ENCODE data around the gene TM7SF2.

TM7SF2 gene

DNA sequence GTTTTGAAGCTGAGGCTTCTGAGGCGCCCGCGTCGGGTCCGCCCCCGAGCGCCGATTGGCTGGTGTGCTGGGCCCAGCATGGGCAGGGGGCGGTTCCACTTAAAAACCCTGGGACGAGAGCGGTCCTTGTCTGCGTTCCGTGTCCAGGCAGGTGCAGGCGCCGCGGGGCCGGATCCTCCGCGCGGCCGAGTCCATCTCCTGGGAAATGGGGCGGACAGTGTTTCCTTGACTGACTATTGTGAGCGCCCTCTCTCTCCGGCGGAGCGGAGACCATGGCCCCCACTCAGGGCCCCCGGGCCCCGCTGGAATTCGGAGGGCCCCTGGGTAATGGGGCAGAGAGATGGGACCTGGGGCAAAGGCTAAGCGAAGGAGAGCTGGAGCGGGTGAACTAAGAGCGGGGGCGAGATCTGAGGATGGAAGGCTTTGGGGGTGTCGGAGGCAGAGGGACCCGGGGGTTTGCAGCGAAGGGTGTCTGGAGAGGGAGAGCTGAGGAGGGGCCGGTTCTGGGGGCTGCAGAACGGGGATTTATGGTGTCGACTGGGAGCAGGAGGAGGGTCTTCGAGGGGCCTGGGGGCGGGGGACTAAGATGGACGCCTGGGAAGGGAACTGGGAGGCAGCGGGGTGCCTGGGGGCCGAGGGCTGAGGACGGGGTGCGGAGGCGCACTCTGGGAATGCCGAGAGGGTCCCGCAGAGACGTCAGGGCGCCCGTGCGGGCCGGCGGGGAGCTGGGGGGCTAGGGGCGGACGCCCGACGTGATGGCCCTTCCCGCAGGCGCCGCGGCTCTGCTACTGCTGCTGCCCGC is at the start of gene TM7SF2:
Gene TM7SF2, plus strand, starts transcription at position 129 of the 802 bp plus-strand sequence. Its CDS starts 144 bp downstream, at position 273.
- peak; percentile 75 to 88 for DNase-seq (ENCODE audit: low read depth in 2 of 2)

GRCh38 chr11:65063532-65063931 is 48.1 kb upstream of the TM7SF2 start:
- no peak for DNase-seq (ENCODE audit: low read depth in 2 of 2)

DNA sequence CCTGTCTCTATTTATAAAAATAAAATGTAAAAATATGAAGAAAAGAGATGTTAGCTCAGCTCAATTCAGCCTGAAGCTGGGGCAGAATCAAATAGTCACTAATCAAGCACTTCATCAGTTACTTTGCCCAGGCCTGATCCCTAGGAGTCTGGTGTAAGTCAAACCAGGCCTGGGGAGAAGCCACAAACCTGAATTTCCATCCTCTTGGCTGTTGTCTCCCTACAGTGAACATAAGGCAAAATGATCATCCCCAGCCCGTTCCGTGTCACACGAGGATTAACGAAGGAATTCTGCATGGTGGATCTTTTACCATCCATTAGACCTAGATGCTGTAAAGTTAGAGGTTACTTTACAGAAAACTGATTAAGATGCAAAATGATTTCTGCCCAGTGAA is 46.8 kb upstream of the TM7SF2 start:
- DNase-seq (ENCODE audit: low read depth in 2 of 2): no peak

- DNase-seq (ENCODE audit: low read depth in 2 of 2): no peak
Observed at GRCh38 chr11:65065851-65066250, 45.8 kb upstream of the TM7SF2 start.

DNA sequence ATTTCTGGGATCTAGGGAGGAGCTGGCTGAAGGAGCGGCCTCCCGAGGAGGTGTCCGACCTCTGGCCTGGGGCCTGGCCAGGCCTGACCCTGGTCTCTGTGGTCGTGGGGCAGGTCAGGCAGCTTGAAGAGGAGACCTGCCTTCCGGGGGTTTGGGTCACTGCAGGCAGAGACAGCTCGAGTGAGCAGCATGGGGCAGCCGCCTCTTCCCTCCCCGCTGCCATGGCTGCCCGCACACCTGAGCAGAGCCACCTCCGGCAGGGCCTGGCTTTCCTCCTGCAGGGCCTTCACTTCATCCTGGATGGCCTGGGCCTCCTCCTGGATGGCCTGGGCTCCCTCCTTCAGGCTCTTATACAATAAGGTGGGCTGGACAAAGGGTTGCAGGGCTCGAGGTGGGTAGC is 45.4 kb upstream of the TM7SF2 start:
- DNase-seq (ENCODE audit: low read depth in 2 of 2): no peak

DNA sequence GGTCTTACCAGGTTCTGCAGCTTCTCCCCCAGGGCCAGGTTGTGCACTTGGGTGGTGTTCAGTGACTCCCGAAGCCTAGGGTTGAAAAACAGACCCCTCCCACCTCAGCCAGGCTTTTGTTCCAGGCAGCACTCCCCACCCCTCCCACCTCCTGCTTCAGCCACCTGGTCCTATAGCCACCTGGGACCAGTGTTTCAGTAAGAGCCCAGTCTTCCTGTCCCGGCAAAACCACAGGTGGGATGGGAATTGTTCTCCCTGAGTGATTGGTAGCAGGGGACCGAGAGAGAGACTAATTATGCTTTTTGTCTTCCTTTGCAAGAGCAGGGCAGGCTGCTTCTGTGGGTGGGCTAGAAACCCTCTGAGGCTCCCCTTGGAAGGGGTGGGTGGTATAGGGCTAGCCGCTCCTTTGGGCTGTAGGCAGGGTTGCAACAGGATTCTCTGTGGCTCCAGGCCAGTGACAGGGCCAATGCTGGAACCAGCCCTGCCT is 44.8 kb upstream of the TM7SF2 start:
- DNase-seq (ENCODE audit: low read depth in 2 of 2): no peak

DNA sequence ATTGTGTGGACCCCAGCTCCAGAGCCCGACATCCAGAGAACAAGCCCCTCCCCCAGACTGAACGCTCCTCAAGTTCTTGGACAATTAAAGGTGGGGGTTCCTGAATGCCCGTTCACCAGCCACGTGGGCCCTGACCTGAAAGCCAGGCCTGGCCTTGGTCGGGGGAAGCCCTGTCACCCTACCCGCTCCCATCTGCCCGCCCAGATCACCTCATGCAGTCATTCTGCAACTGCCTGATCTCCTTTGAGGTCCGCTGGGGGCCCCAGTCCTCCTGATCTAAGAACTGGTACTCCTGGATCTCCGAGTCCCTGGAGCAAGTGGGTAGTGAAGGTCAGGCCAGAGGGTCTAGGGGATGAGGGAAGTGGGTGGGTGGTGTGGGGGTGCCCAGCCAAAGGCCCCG is 44.2 kb upstream of the TM7SF2 start:
- no peak for DNase-seq (ENCODE audit: low read depth in 2 of 2)

- no peak for DNase-seq (ENCODE audit: low read depth in 2 of 2)
Observed at GRCh38 chr11:65069217-65069616, 42.5 kb upstream of the TM7SF2 start.

DNA sequence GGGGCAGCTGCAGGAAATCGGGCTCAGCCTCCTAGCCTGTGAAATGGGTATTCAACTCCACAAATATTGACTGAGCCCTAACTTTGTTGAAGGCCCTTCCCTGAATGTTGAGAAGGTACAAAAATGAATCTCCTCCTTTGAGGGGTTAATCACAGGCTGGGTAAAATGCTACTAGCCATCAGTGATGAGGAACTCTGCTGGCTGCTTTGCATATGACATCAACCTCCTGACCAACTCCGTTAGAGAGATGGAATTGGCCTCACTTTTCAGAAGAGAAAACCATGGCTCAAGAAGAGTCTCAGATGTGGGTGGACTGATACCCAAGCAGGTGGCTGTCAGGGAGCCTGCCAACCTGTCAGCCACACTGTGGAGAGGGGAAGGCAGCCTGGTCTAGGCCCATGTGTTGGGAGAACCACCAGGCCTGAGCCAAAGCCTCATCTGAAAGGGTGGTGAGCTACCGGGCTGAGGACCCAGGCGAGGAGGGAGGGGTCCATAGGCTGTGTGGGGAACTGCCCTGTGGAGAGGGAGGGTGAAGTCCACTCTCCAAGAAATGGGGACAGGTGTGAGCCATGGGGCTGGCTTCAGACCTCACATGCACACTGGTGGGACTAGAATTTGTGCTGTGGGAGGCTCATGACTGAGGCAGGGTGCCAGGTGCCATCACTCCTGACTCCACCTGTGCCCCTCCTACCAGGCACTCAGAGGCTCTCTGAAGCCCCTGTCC is 39.6 kb upstream of the TM7SF2 start:
- no peak for DNase-seq (ENCODE audit: low read depth in 2 of 2)

DNA sequence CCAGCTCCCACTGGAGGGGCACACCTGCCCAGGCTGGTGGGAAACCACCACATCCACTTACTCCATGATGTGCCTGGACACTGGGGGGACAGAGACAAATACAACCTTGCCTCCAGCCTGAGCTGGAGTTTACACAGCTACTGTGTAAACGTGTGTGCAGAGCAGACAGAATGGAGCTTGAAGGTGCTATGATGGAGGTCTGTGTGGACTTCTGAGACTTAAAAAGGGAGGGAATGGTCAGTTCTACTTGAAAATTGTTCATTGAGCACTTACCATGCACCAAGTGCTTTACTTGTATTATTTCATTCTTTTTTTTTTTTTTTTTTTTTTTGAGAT is 39.1 kb upstream of the TM7SF2 start:
- DNase-seq (ENCODE audit: low read depth in 2 of 2): no peak

DNA sequence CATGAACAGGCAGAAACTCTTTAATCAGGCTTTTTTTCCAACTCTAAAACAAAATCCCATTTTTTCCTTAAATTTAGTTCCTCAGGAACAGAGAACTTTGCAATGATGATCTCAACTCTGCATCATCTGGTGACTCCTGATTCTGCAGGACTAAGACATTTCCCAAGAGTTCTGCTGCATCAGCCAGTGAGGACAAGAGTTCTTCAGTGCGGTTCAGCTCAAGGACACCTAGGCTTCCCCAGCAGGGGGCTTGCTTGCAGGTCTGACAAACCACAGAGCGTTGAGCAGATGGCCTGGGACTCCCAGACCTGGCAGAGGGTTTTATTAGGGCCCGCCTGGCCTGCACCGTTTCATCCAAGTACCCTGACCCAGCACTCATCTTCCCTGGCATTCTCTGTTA is 34.2 kb upstream of the TM7SF2 start:
- no peak for DNase-seq (ENCODE audit: low read depth in 2 of 2)

- peak; percentile 45 to 56 for DNase-seq (ENCODE audit: low read depth in 2 of 2)
Observed at GRCh38 chr11:65078151-65078550, 33.5 kb upstream of the TM7SF2 start.

- DNase-seq (ENCODE audit: low read depth in 2 of 2): no peak
Observed at GRCh38 chr11:65078786-65079342, 32.8 kb upstream of the TM7SF2 start.

DNA sequence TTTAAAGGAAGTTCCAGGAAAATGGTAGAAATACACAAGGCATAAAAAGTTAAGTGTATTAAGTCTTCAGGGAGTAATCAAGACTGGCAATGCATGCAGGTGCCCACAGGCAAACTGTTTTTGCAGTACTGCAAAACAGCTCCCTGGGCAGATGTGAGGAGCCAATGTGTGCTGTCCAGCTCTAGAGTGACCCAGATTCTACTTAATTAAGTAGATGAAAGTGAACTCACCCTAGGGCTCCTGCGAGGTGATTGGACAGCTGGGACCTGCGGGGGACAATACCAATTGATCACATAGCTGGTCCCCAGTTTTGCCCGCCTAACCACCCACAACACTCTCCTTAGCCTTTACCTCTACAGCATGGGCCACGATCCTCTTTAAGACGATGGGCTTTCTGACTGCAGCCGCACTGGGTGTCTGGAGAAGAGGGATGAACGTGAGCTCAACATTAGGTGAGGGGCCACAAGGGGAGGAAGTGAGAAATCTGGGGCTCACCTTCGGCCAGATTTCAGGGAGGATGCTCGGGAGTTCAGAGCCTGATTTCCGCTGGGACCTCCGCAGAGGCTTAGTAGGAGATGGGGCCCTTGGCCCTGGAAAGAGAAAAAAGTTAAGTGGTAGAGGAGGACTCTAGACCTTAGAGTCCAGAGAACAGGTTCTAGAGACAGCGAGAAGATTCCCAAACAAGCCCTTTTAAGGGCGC is 28.4 kb upstream of the TM7SF2 start:
- no peak for DNase-seq (ENCODE audit: low read depth in 2 of 2)

GRCh38 chr11:65083834-65084597 is 27.7 kb upstream of the TM7SF2 start, which contains the start of the genes CDCA5 and ZFPL1:
Gene CDCA5, minus strand, starts transcription at chr11:65084040. Its CDS starts 62 bp downstream, at chr11:65083978.
Gene ZFPL1, plus strand, starts transcription at chr11:65084222. Its CDS starts 477 bp downstream, at chr11:65084699.
- peak; percentile 94 for DNase-seq (ENCODE audit: low read depth in 2 of 2)

- no peak for DNase-seq (ENCODE audit: low read depth in 2 of 2)
Observed at GRCh38 chr11:65084598-65085375, 26.9 kb upstream of the TM7SF2 start.

- DNase-seq (ENCODE audit: low read depth in 2 of 2): no peak
Observed at GRCh38 chr11:65085446-65085845, 26.2 kb upstream of the TM7SF2 start.

- no peak for DNase-seq (ENCODE audit: low read depth in 2 of 2)
Observed at GRCh38 chr11:65086809-65087208, 24.9 kb upstream of the TM7SF2 start.

DNA sequence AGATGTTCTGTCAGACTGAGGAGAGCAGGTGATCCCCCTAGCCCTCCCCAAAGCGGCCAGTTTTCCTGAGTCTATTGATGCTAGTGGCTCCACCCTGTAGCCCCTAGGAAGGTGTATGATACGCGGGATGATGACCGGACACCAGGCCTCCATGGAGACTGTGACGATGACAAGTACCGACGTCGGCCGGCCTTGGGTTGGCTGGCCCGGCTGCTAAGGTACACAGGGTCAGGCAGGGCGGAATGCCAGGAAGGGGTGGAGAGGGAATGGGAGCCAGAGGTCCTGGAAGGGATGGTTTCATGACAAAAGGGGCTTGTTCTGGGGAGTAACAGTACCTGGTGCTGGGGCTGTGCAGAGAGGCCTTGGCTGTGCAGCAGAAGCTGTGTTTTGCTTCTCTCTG is 24.5 kb upstream of the TM7SF2 start:
- no peak for DNase-seq (ENCODE audit: low read depth in 2 of 2)

DNA sequence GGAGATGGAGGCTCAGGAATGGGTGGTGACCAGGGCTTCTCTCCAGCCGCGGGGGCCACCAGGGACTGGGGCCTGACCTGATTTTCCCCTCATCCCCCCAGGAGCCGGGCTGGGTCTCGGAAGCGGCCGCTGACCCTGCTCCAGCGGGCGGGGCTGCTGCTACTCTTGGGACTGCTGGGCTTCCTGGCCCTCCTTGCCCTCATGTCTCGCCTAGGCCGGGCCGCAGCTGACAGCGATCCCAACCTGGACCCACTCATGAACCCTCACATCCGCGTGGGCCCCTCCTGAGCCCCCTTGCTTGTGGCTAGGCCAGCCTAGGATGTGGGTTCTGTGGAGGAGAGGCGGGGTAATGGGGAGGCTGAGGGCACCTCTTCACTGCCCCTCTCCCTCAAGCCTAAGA is 23.8 kb upstream of the TM7SF2 start:
- no peak for DNase-seq (ENCODE audit: low read depth in 2 of 2)
